Astrocyte (in vitro differentiated cells and primary cell): ENCODE measurements around the gene RBBP8NL. TPM values are rescaled to one million over a fixed set of nuclear protein-coding genes. Genes with fewer than 3 reads are reported as not detected.
A peak's percentile ranks its signal among the peaks of the same experiment; 100 is the strongest.

ENCODE experiments used
- DNase-seq: peaks from one replicate; pipeline ENCODE4 v3.0.0-alpha.2; 2010; ENCODE audit warnings: low read depth
- FAIRE-seq: peaks from 2 replicates; lab custom pipeline; 2011; peaks lifted over from hg19 to GRCh38; lab: Jason Lieb, UNC
- H2AFZ ChIP-seq: 2 replicates; pipeline ENCODE4 v1.6.0; 2012; ENCODE audit warnings: low read depth, low read length, inconsistent platforms
- H3K27ac ChIP-seq: 2 replicates; pipeline ENCODE4 v1.5.1; 2011; ENCODE audit warnings: low read depth, low read length, inconsistent platforms
- H3K27me3 ChIP-seq: 2 replicates; pipeline ENCODE4 v1.6.0; 2011; ENCODE audit warnings: low read length, inconsistent platforms; ENCODE audit not compliant: insufficient read depth
- H3K36me3 ChIP-seq: 2 replicates; pipeline ENCODE4 v1.5.1; 2011; ENCODE audit warnings: low read length, inconsistent platforms; ENCODE audit not compliant: insufficient read depth
- H3K4me1 ChIP-seq: 2 replicates; pipeline ENCODE4 v1.5.1; 2011; ENCODE audit warnings: low read length, inconsistent platforms; ENCODE audit not compliant: insufficient read depth
- H3K4me2 ChIP-seq: 2 replicates; pipeline ENCODE4 v1.6.0; 2012; ENCODE audit warnings: low read length, inconsistent platforms
- H3K4me3 ChIP-seq: 2 replicates; pipeline ENCODE4 v1.5.1; 2011; ENCODE audit warnings: low read depth, mild to moderate bottlenecking, low read length, inconsistent platforms; ENCODE audit not compliant: insufficient read depth
- H3K79me2 ChIP-seq: 2 replicates; pipeline ENCODE4 v1.6.0; 2012; ENCODE audit warnings: mild to moderate bottlenecking, low read length, inconsistent platforms; ENCODE audit not compliant: insufficient read depth
- H3K9ac ChIP-seq: 2 replicates; pipeline ENCODE4 v1.6.0; 2012; ENCODE audit warnings: mild to moderate bottlenecking, low read length, inconsistent platforms
- H3K9me3 ChIP-seq: 2 replicates; pipeline ENCODE4 v1.5.1; 2012; ENCODE audit warnings: low read depth, mild to moderate bottlenecking, low read length, inconsistent platforms; ENCODE audit not compliant: insufficient read depth
- H4K20me1 ChIP-seq: 2 replicates; pipeline ENCODE4 v1.6.0; 2012; ENCODE audit warnings: low read length, inconsistent platforms; ENCODE audit not compliant: insufficient read depth
- H3K27ac Mint-ChIP-seq: one replicate; pipeline ENCODE4 v1.8.0; 2021; ENCODE audit warnings: mild to moderate bottlenecking, mixed read lengths; ENCODE audit not compliant: unreplicated experiment
- H3K27me3 Mint-ChIP-seq: one replicate; pipeline ENCODE4 v1.8.0; 2021; ENCODE audit warnings: low read depth, mixed read lengths; ENCODE audit not compliant: unreplicated experiment
- H3K36me3 Mint-ChIP-seq: one replicate; pipeline ENCODE4 v1.8.0; 2021; ENCODE audit warnings: low read depth, mixed read lengths; ENCODE audit not compliant: unreplicated experiment
- H3K4me1 Mint-ChIP-seq: one replicate; pipeline ENCODE4 v1.8.0; 2021; ENCODE audit warnings: low read depth, mixed read lengths; ENCODE audit not compliant: unreplicated experiment
- H3K4me3 Mint-ChIP-seq: one replicate; pipeline ENCODE4 v1.8.0; 2021; ENCODE audit warnings: mild to moderate bottlenecking, moderate library complexity, mixed read lengths; ENCODE audit not compliant: unreplicated experiment
- H3K9me3 Mint-ChIP-seq: one replicate; pipeline ENCODE4 v1.8.0; 2021; ENCODE audit warnings: mild to moderate bottlenecking, mixed read lengths; ENCODE audit not compliant: unreplicated experiment
- CTCF ChIP-seq: IDR thresholded peaks from 2 replicates; pipeline ENCODE4 v1.5.1; 2011; ENCODE audit warnings: low read depth, mild to moderate bottlenecking, inconsistent platforms, low read length, moderate library complexity; ENCODE audit not compliant: insufficient read depth
- EZH2 ChIP-seq: IDR thresholded peaks from 2 replicates; pipeline ENCODE4 v1.6.1; 2012; ENCODE audit warnings: mild to moderate bottlenecking, low read length, inconsistent platforms; ENCODE audit not compliant: insufficient read depth
- total RNA-seq: library from RNA; stranded (reverse); gene quantifications from 2 replicates; pipeline ENCODE4 v1.2.1, GENCODE V29; 2021

RBBP8NL gene
- total RNA-seq, 1 donor from 2014 or later, result 0.14 TPM

GRCh38 chr20:62410746-62411478 lies 16.4 kb downstream of the RBBP8NL start:
- no peak overlapping the region for H3K27ac Mint-ChIP-seq
- H3K9ac ChIP-seq, result no peak overlapping the region
- H3K4me3 ChIP-seq, result no peak overlapping the region
- H3K27me3 ChIP-seq, result no peaks in the 10 kb centered on the region
- peaks cover 2% of the 10 kb centered on the region for H3K4me1 Mint-ChIP-seq
- H3K9me3 Mint-ChIP-seq, result no peaks in the 10 kb centered on the region
- H3K4me1 ChIP-seq, result peaks cover 5% of the 10 kb centered on the region
- H3K4me3 Mint-ChIP-seq, result no peak overlapping the region
- DNase-seq (no peak), FAIRE-seq (no peak)
- H3K27me3 Mint-ChIP-seq, result peaks cover 10% of the 10 kb centered on the region
- no peak overlapping the region for H3K27ac ChIP-seq
- TF ChIP-seq CTCF (no peak), EZH2 (no peak)
- H3K36me3 Mint-ChIP-seq, result no peaks in the 10 kb centered on the region
- H3K36me3 ChIP-seq, result no peaks in the 10 kb centered on the region
- no peak overlapping the region for H3K4me2 ChIP-seq
- H3K9me3 ChIP-seq, result no peaks in the 10 kb centered on the region
- peaks cover 4% of the 10 kb centered on the region for H3K79me2 ChIP-seq
- no peak overlapping the region for H2AFZ ChIP-seq
- H4K20me1 ChIP-seq, result peaks cover 7% of the 10 kb centered on the region

GRCh38 chr20:62409931-62410745 lies 17.2 kb downstream of the RBBP8NL start:
- Mint-ChIP-seq H3K36me3 (no peaks in the 10 kb centered on the region), H3K4me3 (no peak overlapping the region), H3K27ac (no peak overlapping the region), H3K9me3 (no peaks in the 10 kb centered on the region), H3K27me3 (peaks cover 12% of the 10 kb centered on the region), H3K4me1 (peaks cover 3% of the 10 kb centered on the region)
- no peak overlapping the region for H3K9ac ChIP-seq
- H3K4me1 ChIP-seq, result peaks cover 8% of the 10 kb centered on the region
- H3K4me2 ChIP-seq, result no peak overlapping the region
- H3K27ac ChIP-seq, result no peak overlapping the region
- no peak for FAIRE-seq
- peaks cover 14% of the 10 kb centered on the region for H4K20me1 ChIP-seq
- H2AFZ ChIP-seq, result no peak overlapping the region
- no peak overlapping the region for H3K4me3 ChIP-seq
- no peaks in the 10 kb centered on the region for H3K27me3 ChIP-seq
- TF ChIP-seq CTCF (peak; percentile 24), EZH2 (no peak)
- no peak for DNase-seq
- peaks cover 4% of the 10 kb centered on the region for H3K79me2 ChIP-seq
- H3K36me3 ChIP-seq, result no peaks in the 10 kb centered on the region
- no peaks in the 10 kb centered on the region for H3K9me3 ChIP-seq
